Measurements from ENCODE around the gene ZSCAN22.

The ZSCAN22 gene

GRCh38 chr19:58351990-58352755 is 25.4 kb downstream of the ZSCAN22 start:
- Mint-ChIP-seq H3K36me3 (ENCODE audit: low read depth) (peaks cover 16% of the 10 kb centered on the region), H3K4me1 (peaks cover 38% of the 10 kb centered on the region), H3K27me3 (ENCODE audit: low read depth, poor library complexity) (peaks cover 7% of the 10 kb centered on the region), H3K4me3 (no peak overlapping the region), H3K27ac (peak overlapping the region; percentile 6), H3K9me3 (no peaks in the 10 kb centered on the region)
- no peak for DNase-seq
- no peak for TF ChIP-seq CTCF (IDR thresholded peaks at IDR 0.05)

GRCh38 chr19:58352760-58353671 is 26.2 kb downstream of the ZSCAN22 start, which contains the start of gene A1BG:
TSS of gene A1BG (minus strand) at chr19:58353492. CDS start at chr19:58353437, 55 bp downstream.
- Mint-ChIP-seq H3K9me3 (no peaks in the 10 kb centered on the region), H3K4me1 (peaks cover 35% of the 10 kb centered on the region), H3K27me3 (ENCODE audit: low read depth, poor library complexity) (peaks cover 4% of the 10 kb centered on the region), H3K27ac (peak within 1 kb of the TSS; percentile 6), H3K36me3 (ENCODE audit: low read depth) (peaks cover 16% of the 10 kb centered on the region), H3K4me3 (no peak within 1 kb of the TSS)
- no peak for TF ChIP-seq CTCF (IDR thresholded peaks at IDR 0.05)
- DNase-seq: no peak

GRCh38 chr19:58353717-58354477 is 27.1 kb downstream of the ZSCAN22 start:
- Mint-ChIP-seq H3K36me3 (ENCODE audit: low read depth) (peaks cover 16% of the 10 kb centered on the region), H3K27ac (no peak overlapping the region), H3K9me3 (no peaks in the 10 kb centered on the region), H3K4me1 (peaks cover 26% of the 10 kb centered on the region), H3K4me3 (no peak overlapping the region), H3K27me3 (ENCODE audit: low read depth, poor library complexity) (peaks cover 4% of the 10 kb centered on the region)
- TF ChIP-seq CTCF (IDR thresholded peaks at IDR 0.05): no peak
- DNase-seq: peak; percentile 27

DNA sequence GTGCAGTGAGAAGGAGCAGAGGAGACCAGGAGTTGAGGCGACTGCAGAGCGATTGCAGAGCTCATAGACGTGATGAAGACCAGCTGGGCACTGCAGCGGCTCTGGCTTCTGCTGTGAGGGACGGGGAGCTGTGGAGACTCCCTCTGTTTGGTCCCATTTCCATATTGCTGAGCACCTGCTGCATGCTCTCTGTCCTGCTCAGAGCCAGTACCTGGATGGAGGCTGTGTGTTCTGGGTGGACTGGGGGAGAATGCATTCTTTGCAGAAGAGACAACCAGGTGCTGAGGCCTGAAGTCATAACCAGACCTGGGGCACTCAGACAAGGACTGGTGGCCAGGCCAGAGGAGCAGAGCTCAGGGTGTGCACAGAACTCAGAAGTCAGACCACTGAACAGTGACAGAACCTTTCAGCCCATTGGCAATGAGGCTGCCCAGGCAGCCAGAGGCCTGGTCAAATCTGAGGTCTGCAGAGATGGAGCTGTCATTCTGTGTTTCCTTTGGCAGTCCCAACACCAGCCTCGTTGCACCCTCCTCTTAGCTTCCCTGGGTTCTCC is 27.8 kb downstream of the ZSCAN22 start:
- Mint-ChIP-seq H3K4me1 (peaks cover 22% of the 10 kb centered on the region), H3K27ac (no peak overlapping the region), H3K27me3 (ENCODE audit: low read depth, poor library complexity) (peaks cover 5% of the 10 kb centered on the region), H3K4me3 (no peak overlapping the region), H3K36me3 (ENCODE audit: low read depth) (peaks cover 14% of the 10 kb centered on the region), H3K9me3 (no peaks in the 10 kb centered on the region)
- DNase-seq: no peak
- no peak for TF ChIP-seq CTCF (IDR thresholded peaks at IDR 0.05)

- Mint-ChIP-seq H3K9me3 (no peaks in the 10 kb centered on the region), H3K4me3 (no peak overlapping the region), H3K4me1 (peaks cover 24% of the 10 kb centered on the region), H3K27me3 (ENCODE audit: low read depth, poor library complexity) (peaks cover 4% of the 10 kb centered on the region), H3K36me3 (ENCODE audit: low read depth) (peaks cover 11% of the 10 kb centered on the region), H3K27ac (no peak overlapping the region)
- no peak for TF ChIP-seq CTCF (IDR thresholded peaks at IDR 0.05)
- DNase-seq: no peak
Observed at GRCh38 chr19:58355215-58355796, 28.5 kb downstream of the ZSCAN22 start.

Data from nephron progenitor cell (in vitro differentiated cells).